ENCODE data around the gene GRN.
"Not testable (repeated sequence)": the region's sequence is repeated elsewhere in the genome, so short reads cannot be mapped to it uniquely, and the experiment has no call there.

The GRN gene

DNA sequence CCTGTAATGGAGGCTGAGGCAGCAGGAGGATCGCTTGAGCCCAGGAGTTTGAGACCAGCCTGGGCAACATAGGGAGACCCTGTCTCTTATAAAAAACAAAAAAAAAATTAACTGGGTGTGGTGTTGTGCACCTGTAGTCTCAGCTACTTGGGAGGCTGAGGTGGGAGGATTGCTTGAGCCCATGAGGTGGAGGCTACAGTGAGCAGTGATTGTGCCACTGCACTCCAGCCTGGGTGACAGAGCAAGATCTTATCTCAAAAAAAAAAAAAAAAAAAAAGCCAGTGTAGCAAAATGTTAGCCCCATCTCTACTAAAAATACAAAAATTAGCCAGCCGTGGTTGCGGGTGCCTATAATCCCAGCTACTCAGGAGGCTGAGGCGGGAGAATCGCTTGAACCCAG, 14.8 kb upstream of the GRN start:
- H3K36me3 ChIP-seq (ENCODE audit: control insufficient read depth, insufficient read depth, low read length); H3K9me3 ChIP-seq (ENCODE audit: control insufficient read depth, low read length); DNase-seq; H3K27me3 ChIP-seq (replicated peaks; ENCODE audit: control insufficient read depth, insufficient read depth, low read length, poor library complexity, severe bottlenecking); H3K4me1 ChIP-seq (ENCODE audit: control insufficient read depth, insufficient read depth, low read length, poor library complexity, severe bottlenecking); H3K4me3 ChIP-seq (ENCODE audit: insufficient read depth, low read depth, low read length, poor library complexity, severe bottlenecking); H3K27ac ChIP-seq (ENCODE audit: insufficient read depth, low read length, poor library complexity, severe bottlenecking): not testable (repeated sequence)

DNA sequence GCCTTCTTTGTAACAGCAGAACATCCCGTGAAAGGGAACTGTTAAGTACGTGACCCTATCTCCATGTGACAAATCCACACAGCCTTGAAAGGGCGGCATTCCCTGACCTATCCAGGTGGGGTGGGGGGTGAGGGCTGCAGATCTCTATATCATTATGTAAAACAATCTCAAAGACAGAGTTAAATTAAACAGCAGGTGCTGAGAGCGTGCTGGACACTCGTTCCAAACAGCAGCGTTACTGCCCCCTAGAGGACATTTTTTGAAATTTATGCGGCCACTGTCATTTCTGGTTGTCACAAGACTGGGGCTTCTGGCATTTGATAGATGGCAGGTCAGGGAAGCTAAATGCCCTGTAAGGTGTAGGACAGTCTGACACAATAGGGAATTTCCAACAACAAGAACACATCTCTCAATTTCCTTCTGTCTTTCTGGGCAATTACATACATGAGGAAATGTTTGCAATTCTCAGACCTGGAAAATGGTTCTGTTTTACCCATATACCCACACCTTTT, 13.8 kb upstream of the GRN start:
- Histone ChIP-seq H3K27ac (ENCODE audit: insufficient read depth, low read length, poor library complexity, severe bottlenecking) (no peak overlapping the region), H3K4me3 (ENCODE audit: insufficient read depth, low read depth, low read length, poor library complexity, severe bottlenecking) (no peak overlapping the region), H3K36me3 (ENCODE audit: control insufficient read depth, insufficient read depth, low read length) (no peaks in the 10 kb centered on the region), H3K27me3 (replicated peaks; ENCODE audit: control insufficient read depth, insufficient read depth, low read length, poor library complexity, severe bottlenecking) (no peaks in the 10 kb centered on the region), H3K9me3 (ENCODE audit: control insufficient read depth, low read length) (no peaks in the 10 kb centered on the region), H3K4me1 (ENCODE audit: control insufficient read depth, insufficient read depth, low read length, poor library complexity, severe bottlenecking) (peaks cover 5% of the 10 kb centered on the region)
- DNase-seq, result peak; percentile 46 to 59 (median 51)

DNA sequence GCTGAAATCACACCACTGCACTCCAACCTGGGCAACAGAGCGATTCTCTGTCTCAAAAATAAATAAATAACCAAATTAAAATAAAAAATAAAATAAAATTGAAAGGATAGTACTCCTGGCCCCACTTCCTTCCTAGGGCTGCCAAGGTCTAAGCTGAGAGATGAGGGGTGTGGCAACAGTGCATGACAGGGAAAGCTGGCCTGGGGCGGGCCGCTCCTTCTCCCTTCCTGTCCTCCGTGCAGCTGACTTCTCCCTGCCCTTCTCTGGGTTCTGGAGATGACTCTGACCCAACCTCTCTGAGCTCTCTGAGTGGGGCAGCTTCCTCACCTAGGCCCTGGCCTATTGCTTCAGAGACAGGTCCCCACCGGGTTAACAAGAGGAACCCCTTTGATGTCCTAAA, 11.7 kb upstream of the GRN start:
- Histone ChIP-seq H3K4me3 (ENCODE audit: insufficient read depth, low read depth, low read length, poor library complexity, severe bottlenecking) (no peak overlapping the region), H3K4me1 (ENCODE audit: control insufficient read depth, insufficient read depth, low read length, poor library complexity, severe bottlenecking) (peaks cover 5% of the 10 kb centered on the region), H3K36me3 (ENCODE audit: control insufficient read depth, insufficient read depth, low read length) (no peaks in the 10 kb centered on the region), H3K9me3 (ENCODE audit: control insufficient read depth, low read length) (no peaks in the 10 kb centered on the region), H3K27me3 (replicated peaks; ENCODE audit: control insufficient read depth, insufficient read depth, low read length, poor library complexity, severe bottlenecking) (no peaks in the 10 kb centered on the region), H3K27ac (ENCODE audit: insufficient read depth, low read length, poor library complexity, severe bottlenecking) (no peak overlapping the region)
- DNase-seq, result no peak

DNA sequence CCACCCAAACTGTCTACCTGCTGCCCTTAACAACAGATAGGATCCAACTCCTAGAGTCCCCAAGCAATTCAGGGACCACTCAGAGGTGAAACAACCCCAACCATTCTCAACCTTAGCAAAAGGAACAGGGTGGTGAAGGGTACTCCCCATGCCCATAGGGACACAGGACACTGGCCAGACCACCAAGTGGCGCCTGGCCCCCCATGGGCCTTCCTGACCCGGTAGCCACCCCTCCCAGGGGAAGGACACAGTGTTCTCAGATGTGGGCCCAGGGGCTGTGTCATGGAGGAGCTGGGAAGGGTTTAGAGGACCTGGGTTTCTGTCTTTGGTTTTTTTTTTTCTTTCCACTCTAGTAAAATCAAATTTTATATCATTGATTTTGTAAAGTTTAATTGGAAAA, 10.8 kb upstream of the GRN start:
- Histone ChIP-seq H3K27ac (ENCODE audit: insufficient read depth, low read length, poor library complexity, severe bottlenecking) (no peak overlapping the region), H3K36me3 (ENCODE audit: control insufficient read depth, insufficient read depth, low read length) (no peaks in the 10 kb centered on the region), H3K9me3 (ENCODE audit: control insufficient read depth, low read length) (no peaks in the 10 kb centered on the region), H3K27me3 (replicated peaks; ENCODE audit: control insufficient read depth, insufficient read depth, low read length, poor library complexity, severe bottlenecking) (no peaks in the 10 kb centered on the region), H3K4me1 (ENCODE audit: control insufficient read depth, insufficient read depth, low read length, poor library complexity, severe bottlenecking) (peaks cover 5% of the 10 kb centered on the region), H3K4me3 (ENCODE audit: insufficient read depth, low read depth, low read length, poor library complexity, severe bottlenecking) (no peak overlapping the region)
- DNase-seq, result no peak

DNA sequence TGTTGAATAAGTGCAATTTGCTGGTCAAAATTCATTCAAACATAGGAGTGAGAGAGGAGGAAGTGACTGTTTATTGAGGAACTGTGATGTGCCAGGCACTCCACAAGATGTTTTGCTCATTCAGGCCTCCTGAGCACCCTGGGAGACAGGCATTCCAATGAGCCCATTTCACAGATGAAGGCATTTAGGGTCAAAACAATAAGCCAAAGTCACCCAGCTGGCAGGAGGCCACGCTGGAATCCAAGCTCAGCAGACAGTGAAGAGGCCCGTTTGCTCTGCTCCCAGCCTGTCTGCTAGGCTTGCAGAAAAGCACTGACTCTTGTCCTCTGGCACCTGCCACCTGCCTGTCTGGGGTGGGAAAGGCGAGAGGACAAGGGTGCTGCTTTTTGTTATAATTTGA, 10.4 kb upstream of the GRN start:
- H3K27me3 ChIP-seq (replicated peaks; ENCODE audit: control insufficient read depth, insufficient read depth, low read length, poor library complexity, severe bottlenecking), result no peaks in the 10 kb centered on the region
- no peak overlapping the region for H3K27ac ChIP-seq (ENCODE audit: insufficient read depth, low read length, poor library complexity, severe bottlenecking)
- H3K4me1 ChIP-seq (ENCODE audit: control insufficient read depth, insufficient read depth, low read length, poor library complexity, severe bottlenecking), result peaks cover 5% of the 10 kb centered on the region
- H3K4me3 ChIP-seq (ENCODE audit: insufficient read depth, low read depth, low read length, poor library complexity, severe bottlenecking), result no peak overlapping the region
- no peak for DNase-seq
- no peaks in the 10 kb centered on the region for H3K36me3 ChIP-seq (ENCODE audit: control insufficient read depth, insufficient read depth, low read length)
- no peaks in the 10 kb centered on the region for H3K9me3 ChIP-seq (ENCODE audit: control insufficient read depth, low read length)

DNA sequence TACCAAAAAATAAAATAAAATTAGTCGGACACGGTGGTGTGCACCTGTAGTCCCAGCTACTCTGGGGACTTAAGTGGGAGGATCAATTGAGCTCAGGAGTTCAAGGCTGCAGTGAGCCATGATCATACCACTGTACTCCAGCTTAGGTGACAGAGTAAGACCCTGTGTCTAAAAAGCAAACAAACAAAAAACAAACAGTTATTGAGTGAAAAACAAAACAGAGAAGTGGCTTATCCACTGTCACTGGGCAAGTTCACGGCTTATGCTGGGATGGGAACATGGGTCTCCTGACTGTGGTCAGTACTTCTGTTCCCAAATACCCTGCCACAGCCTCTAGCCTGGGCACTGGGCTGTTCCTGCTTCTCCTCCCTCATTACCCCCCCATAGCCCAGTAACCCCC, 9.5 kb upstream of the GRN start:
- Histone ChIP-seq H3K4me3 (ENCODE audit: insufficient read depth, low read depth, low read length, poor library complexity, severe bottlenecking) (no peak overlapping the region), H3K9me3 (ENCODE audit: control insufficient read depth, low read length) (no peaks in the 10 kb centered on the region), H3K27me3 (replicated peaks; ENCODE audit: control insufficient read depth, insufficient read depth, low read length, poor library complexity, severe bottlenecking) (no peaks in the 10 kb centered on the region), H3K36me3 (ENCODE audit: control insufficient read depth, insufficient read depth, low read length) (no peaks in the 10 kb centered on the region), H3K4me1 (ENCODE audit: control insufficient read depth, insufficient read depth, low read length, poor library complexity, severe bottlenecking) (peaks cover 5% of the 10 kb centered on the region), H3K27ac (ENCODE audit: insufficient read depth, low read length, poor library complexity, severe bottlenecking) (no peak overlapping the region)
- DNase-seq, result no peak

DNA sequence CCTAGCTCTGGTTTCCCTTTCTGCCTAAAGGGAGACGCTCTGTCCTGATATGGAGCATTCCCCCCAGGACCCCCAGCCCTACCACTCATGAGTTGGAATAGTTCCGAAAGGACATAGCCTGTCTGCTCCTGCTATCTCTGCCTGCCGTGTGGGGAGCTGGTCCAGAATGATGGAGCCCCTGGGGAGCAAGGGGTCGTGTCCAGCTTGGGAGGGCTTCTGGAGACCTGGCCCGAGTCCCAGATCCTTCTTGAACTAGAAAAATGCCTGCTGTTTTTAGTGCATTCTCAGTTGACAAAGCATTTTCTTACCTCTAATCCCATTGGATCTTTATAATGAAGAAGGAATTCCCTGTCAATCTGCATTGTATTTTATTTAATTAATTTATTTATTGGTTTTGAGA, 9.1 kb upstream of the GRN start:
- no peak overlapping the region for H3K4me3 ChIP-seq (ENCODE audit: insufficient read depth, low read depth, low read length, poor library complexity, severe bottlenecking)
- peaks cover 5% of the 10 kb centered on the region for H3K4me1 ChIP-seq (ENCODE audit: control insufficient read depth, insufficient read depth, low read length, poor library complexity, severe bottlenecking)
- no peak overlapping the region for H3K27ac ChIP-seq (ENCODE audit: insufficient read depth, low read length, poor library complexity, severe bottlenecking)
- no peak for DNase-seq
- H3K36me3 ChIP-seq (ENCODE audit: control insufficient read depth, insufficient read depth, low read length), result no peaks in the 10 kb centered on the region
- no peaks in the 10 kb centered on the region for H3K9me3 ChIP-seq (ENCODE audit: control insufficient read depth, low read length)
- no peaks in the 10 kb centered on the region for H3K27me3 ChIP-seq (replicated peaks; ENCODE audit: control insufficient read depth, insufficient read depth, low read length, poor library complexity, severe bottlenecking)

DNA sequence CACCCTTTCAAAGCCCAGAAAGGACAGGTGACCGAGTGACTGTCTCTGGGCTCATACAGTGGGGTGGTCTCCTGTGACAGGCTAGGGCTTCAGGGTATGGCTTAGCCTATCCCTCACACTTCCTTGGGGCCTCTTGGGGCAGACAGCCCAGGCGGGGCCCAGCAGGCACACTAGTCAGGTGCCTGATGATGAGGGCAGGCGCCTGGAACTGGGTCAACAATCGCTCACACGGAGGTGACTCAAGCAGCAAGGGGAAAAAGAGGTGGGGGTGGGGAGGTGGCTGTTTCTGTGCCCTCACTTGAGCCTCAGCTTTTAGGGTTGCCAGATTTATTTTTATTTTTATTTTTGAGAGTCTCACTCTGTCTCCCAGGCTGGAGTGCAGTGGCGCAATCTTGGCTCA, 6.4 kb upstream of the GRN start:
- no peaks in the 10 kb centered on the region for H3K36me3 ChIP-seq (ENCODE audit: control insufficient read depth, insufficient read depth, low read length)
- no peak overlapping the region for H3K27ac ChIP-seq (ENCODE audit: insufficient read depth, low read length, poor library complexity, severe bottlenecking)

DNA sequence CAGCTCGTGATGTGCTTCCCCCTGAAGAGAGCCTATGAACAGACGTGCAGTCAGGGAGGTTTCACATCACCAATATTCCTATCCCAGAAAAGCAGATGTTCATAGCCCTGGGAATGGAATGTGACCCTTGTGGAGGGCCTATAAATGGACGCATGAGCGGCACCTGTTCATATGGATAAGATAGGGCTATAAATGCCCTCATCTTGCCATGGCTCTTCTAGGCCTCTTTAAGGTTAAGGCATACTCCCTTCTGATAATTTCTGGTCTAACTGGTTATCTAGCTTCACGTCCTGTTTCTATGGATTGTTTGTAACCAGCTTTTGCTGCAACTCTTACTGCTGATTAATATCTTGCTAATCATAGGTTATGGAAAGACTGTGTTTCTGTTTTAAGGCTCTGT, 4.5 kb upstream of the GRN start:
- not testable (repeated sequence) for H3K27me3 ChIP-seq (replicated peaks; ENCODE audit: control insufficient read depth, insufficient read depth, low read length, poor library complexity, severe bottlenecking); H3K27ac ChIP-seq (ENCODE audit: insufficient read depth, low read length, poor library complexity, severe bottlenecking); H3K9me3 ChIP-seq (ENCODE audit: control insufficient read depth, low read length); DNase-seq; H3K4me3 ChIP-seq (ENCODE audit: insufficient read depth, low read depth, low read length, poor library complexity, severe bottlenecking); H3K4me1 ChIP-seq (ENCODE audit: control insufficient read depth, insufficient read depth, low read length, poor library complexity, severe bottlenecking); H3K36me3 ChIP-seq (ENCODE audit: control insufficient read depth, insufficient read depth, low read length)

More for the DNA sequence above, 6.4 kb upstream of the GRN start:
- no peaks in the 10 kb centered on the region for H3K4me1 ChIP-seq (ENCODE audit: control insufficient read depth, insufficient read depth, low read length, poor library complexity, severe bottlenecking)
- H3K4me3 ChIP-seq (ENCODE audit: insufficient read depth, low read depth, low read length, poor library complexity, severe bottlenecking), result no peak overlapping the region
- H3K9me3 ChIP-seq (ENCODE audit: control insufficient read depth, low read length), result no peaks in the 10 kb centered on the region
- no peak for DNase-seq
- H3K27me3 ChIP-seq (replicated peaks; ENCODE audit: control insufficient read depth, insufficient read depth, low read length, poor library complexity, severe bottlenecking), result no peaks in the 10 kb centered on the region

DNA sequence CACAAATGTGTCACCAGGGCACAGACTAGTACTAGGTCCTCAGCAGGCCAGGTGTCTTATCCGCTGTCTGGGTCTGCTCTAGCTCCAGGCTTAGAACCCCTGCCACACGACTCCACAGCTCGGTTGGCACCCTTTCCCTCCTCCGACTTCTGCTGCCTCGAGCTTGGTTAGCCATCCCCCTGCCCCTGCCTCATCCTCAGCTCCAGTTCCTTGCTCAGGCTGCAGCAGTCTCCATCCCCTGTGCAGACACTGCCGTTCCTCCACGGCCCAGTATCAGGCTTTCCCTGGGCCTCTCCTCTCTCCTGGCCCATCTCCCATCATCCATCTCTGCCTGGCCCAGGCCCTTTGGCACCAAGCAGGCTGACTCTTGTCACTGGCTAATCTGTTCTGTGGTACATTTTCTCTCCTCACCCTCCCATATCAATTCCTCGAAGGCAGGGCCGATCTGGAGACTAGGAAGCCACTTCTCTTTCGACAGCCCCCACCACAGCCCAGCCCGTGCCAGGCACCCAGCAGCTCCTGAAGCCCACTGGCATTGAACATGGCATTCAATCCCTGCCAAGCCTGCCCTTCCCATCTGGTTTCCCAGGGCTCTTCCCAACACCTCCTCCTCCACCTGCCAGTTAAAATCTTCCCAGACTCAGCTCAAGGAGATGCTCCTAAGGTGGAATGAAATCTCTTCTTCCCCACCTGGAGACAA, 1.4 kb upstream of the GRN start:
- H3K4me3 ChIP-seq (ENCODE audit: insufficient read depth, low read depth, low read length, poor library complexity, severe bottlenecking), result no peak overlapping the region

More for the DNA sequence above, 1.4 kb upstream of the GRN start:
- Histone ChIP-seq H3K27me3 (replicated peaks; ENCODE audit: control insufficient read depth, insufficient read depth, low read length, poor library complexity, severe bottlenecking) (no peaks in the 10 kb centered on the region), H3K4me1 (ENCODE audit: control insufficient read depth, insufficient read depth, low read length, poor library complexity, severe bottlenecking) (peaks cover 6% of the 10 kb centered on the region), H3K27ac (ENCODE audit: insufficient read depth, low read length, poor library complexity, severe bottlenecking) (no peak overlapping the region), H3K9me3 (ENCODE audit: control insufficient read depth, low read length) (no peaks in the 10 kb centered on the region), H3K36me3 (ENCODE audit: control insufficient read depth, insufficient read depth, low read length) (no peaks in the 10 kb centered on the region)
- DNase-seq, result no peak
